CD4-positive, alpha-beta T cell treated with Interleukin-10 for 1 hour (primary cell): Measurements from ENCODE around the gene CCDC91.
"Not testable (repeated sequence)": the region's sequence is repeated elsewhere in the genome, so short reads cannot be mapped to it uniquely, and the experiment has no call there.

Experiments used
- DNase-seq: peaks from one replicate; pipeline ENCODE4 v3.0.0-alpha.2; 2020

The CCDC91 gene

GRCh38 chr12:28303192-28303591 lies 112.9 kb downstream of the CCDC91 start:
- no peak for DNase-seq

DNA sequence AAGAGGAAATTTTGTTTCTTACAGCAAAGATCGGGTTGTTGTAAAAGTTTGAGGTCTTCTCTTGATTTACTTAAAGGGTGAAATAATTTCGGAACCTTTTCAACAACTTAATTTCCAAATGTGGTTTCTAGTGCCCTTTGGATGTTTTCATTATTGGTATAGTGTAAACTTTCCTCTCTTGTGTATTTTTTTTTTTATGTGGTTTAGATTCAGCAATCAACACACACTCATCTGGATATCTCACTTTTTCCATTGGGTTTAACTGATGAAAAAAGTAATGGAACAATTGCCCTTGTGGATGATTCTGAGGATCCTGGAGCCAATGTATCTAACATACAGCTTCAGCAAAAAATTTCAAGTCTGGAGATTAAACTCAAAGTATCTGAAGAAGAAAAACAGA lies 116.3 kb downstream of the CCDC91 start:
- DNase-seq = no peak

DNA sequence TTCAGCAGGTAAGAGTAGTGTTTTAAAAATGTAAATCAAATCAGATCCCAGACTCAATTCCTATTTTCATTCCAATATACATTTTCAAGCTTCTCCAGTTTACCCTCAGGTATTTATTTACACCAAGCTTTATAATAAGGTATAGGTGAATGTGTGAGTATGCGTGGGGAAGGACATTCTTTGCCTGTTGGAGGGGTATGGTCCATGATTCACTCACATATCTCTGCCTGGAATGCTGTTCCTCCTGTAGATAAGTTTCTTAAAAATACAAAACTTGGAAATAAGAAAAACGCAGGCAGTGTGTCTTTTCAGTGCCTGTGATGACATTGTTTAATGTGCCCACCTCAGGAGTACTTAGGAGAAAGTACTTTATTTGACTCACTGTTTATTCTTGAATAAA lies 118.6 kb downstream of the CCDC91 start:
- DNase-seq = no peak

GRCh38 chr12:28313631-28314030 lies 123.4 kb downstream of the CCDC91 start:
- no peak for DNase-seq

GRCh38 chr12:28316049-28316448 lies 125.8 kb downstream of the CCDC91 start:
- DNase-seq = no peak

DNA sequence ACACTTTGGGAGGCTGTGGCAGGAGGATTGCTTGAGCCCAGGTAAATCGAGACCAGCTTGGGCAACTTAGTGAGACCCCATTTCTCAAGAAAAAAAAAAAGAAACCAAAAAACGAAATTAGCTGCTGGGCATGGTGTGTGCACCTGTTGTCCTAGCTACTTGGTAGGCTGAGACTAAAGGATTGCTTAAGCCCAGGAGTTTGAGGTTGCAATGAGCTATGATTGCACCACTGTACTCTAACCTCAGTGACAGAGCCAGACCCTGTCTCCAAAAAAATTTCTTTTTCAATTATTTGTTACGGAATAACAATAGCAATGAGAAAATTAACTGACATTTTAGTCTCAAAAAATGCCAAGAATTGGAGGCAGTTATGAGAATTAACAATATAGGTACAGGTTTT lies 128.0 kb downstream of the CCDC91 start:
- DNase-seq = no peak

GRCh38 chr12:28320353-28320752 lies 130.1 kb downstream of the CCDC91 start:
- no peak for DNase-seq

GRCh38 chr12:28327722-28328121 lies 137.5 kb downstream of the CCDC91 start:
- DNase-seq = no peak

- no peak for DNase-seq
Measured at GRCh38 chr12:28328967-28329366, 138.7 kb downstream of the CCDC91 start.

- DNase-seq = not testable (repeated sequence)
Measured at GRCh38 chr12:28329727-28330126, 139.5 kb downstream of the CCDC91 start.

- DNase-seq = not testable (repeated sequence)
Measured at GRCh38 chr12:28330232-28330631, 140.0 kb downstream of the CCDC91 start.

- DNase-seq = no peak
Measured at GRCh38 chr12:28331130-28331529, 140.9 kb downstream of the CCDC91 start.

- DNase-seq = no peak
Measured at GRCh38 chr12:28340261-28341045, 150.2 kb downstream of the CCDC91 start.

DNA sequence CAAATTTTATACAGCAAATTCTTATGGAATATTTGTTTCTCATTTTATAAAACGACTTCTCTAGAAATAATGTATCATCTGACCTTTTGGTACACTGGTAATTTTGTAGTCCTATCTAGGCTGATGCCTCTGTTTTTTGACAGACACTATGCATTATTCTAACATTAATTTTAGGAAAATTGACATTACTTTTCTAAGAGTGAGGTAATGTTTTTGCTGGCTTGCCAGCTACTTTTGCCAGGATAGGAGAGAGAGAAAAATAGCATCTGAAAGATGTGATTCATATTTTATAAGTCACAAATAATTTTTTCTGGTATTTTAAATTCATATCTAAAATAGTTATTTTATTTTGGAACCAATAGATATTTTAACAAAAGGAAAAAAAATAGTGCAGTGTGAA lies 153.5 kb downstream of the CCDC91 start:
- DNase-seq = no peak

DNA sequence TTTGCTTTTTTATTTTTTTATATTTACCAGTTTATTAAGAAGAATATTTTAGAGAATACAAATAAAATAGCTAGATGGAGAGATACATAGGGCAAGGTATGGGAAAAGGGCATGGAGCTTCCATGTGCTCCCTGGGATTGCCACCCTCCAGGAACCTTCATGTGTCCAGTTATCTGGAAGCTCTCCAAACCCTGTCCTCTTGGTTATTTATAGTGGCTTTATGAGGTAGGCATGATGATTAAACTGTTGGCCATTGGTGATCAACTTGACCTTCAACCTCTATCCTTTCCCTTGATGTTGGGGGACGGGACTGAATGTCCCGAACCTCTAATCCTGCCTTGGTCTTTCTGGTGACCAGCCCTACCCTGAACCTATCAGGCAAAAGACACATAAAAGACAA lies 156.3 kb downstream of the CCDC91 start:
- no peak for DNase-seq

DNA sequence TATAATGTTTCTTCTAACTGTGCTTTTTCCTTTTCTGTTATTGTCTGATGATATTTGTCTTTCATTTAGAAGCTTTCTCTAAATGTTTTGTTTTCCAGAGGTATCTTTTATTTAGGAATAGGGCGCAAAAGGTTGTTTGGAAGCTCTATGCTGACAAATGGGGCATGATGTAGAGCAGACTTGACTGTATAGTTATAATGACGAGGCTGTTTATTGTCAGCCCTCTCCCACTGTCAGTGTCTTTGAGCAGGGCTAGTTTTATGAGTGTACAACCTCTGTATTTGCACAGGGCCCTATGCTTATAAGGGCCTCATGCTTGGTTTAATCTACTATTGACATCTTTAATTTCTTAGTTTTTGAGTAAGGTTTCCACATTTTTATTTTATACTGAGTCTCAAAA lies 158.9 kb downstream of the CCDC91 start:
- DNase-seq = no peak

- DNase-seq = no peak
Measured at GRCh38 chr12:28350502-28350901, 160.2 kb downstream of the CCDC91 start.

DNA sequence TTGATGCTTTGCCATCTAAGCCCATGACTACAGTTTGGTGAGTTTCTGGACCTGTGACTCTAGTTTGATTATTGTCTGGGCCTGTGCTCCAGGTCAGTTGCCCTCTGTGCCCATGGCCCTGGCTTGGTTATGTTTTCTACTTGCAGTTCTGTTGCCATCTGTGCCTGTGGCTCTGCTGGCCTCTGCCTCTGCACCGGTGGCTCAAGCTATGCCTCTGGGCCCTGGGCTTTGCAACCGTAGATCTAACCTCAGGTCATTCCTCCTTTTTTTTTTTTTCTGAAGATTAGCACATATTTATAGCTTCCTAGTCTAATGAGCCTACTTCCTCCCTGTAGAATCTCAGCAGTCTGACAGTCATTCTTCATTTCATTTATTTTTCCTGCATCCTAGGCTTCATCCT lies 161.2 kb downstream of the CCDC91 start:
- DNase-seq = no peak

DNA sequence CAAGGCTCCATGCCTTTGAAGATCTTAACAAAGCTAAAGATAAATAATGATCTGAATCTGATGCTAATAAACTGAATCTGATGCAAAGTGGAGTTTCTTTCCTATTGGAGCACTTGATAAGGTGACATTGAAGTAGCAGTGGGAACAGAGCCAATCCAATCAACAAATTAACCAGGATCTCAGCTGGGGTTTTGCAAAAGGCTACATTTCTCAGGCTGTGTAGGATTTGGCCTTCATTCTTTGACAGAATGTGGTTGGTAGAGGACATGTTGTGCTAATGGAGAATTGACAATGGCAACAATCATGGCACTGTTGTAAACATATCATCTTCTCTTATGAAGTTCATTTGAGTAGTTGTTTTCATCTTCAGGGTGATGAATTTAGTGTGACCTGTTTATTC lies 164.9 kb downstream of the CCDC91 start:
- DNase-seq = no peak

DNA sequence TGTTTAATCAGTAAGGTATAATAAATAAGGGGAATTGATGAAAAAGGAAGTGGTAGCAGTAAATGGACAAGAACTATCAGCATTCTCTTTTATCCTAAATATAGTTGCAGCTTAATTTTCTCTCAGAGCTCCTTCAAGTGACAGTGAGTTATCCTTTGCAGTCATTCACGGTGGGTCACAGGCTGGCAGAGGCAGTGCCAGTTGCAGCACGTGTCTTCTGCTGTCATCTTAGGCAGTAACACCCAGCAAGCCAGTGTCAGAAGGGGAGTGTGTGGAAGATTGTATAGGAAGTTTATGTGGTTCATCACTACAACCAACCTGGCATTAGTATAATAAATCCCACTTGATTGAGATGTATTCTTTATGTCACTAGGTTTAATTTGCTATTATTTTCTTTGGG lies 170.0 kb downstream of the CCDC91 start:
- no peak for DNase-seq

DNA sequence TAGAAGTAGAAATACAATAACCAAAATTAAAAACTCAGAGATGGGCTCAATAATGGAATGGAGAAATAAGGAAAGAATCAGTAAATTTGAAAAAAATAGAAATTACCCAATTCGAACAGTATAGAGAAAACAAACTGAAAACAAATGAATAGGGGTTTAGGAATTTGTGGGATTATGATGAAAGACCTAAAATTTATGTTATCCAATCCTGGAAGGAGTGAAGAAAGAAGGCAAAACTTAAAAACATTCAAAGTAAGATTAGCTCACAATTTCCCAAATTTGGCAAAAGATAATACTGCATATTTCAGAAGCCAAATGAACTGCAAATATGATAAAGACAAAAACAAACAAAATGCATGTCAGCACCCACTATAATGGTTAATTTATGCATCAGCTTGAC lies 177.1 kb downstream of the CCDC91 start:
- DNase-seq = no peak

DNA sequence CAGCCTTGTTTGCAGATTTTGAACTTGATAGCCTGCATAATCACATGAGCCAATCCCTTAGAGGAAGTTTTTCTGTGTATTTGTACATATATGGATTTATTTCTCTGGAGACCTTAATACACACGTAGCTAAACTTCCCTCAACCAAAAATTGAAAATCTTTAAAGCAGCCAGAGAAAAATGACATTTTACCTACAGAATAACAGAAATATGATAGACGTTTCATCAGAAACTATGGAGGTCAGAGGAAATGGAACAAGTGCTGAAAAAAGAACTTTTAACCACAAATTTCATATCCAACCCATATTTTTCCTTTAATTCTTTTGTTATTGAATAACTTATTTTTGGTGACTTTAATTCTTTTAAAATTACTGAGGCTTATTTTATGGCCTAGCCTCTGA lies 177.7 kb downstream of the CCDC91 start:
- no peak for DNase-seq

GRCh38 chr12:28369483-28369882 lies 179.2 kb downstream of the CCDC91 start:
- DNase-seq = no peak

GRCh38 chr12:28374556-28374955 lies 184.3 kb downstream of the CCDC91 start:
- DNase-seq = no peak

DNA sequence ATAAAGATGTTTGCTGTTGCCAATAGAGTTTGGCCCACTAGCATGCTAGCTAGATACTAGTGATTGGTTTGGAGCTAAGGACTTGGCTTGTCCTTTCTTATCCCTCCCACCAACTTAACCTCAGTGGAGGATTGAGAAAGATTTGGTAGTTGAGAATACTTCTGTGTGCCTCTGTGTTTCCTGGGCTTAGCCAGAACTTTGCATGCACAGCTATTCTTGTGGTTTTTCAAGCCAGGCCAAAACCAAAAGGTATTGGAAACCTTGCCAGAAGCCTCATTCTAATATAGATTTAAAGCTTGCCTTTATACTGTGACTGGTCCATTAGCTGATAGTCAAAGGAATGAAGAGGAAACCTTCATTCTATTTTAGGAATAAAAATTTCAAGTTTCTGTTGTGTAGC lies 188.5 kb downstream of the CCDC91 start:
- no peak for DNase-seq
